ENCODE results near the gene PLEKHM3.

PLEKHM3 gene

GRCh38 chr2:207883002-207883780, 142.1 kb downstream of the PLEKHM3 start:
- DNase-seq, result no peak

GRCh38 chr2:207881902-207882301, 143.4 kb downstream of the PLEKHM3 start:
- no peak for DNase-seq

GRCh38 chr2:207879536-207879935, 145.8 kb downstream of the PLEKHM3 start:
- no peak for DNase-seq

GRCh38 chr2:207876842-207877535, 148.3 kb downstream of the PLEKHM3 start:
- DNase-seq, result no peak

DNA sequence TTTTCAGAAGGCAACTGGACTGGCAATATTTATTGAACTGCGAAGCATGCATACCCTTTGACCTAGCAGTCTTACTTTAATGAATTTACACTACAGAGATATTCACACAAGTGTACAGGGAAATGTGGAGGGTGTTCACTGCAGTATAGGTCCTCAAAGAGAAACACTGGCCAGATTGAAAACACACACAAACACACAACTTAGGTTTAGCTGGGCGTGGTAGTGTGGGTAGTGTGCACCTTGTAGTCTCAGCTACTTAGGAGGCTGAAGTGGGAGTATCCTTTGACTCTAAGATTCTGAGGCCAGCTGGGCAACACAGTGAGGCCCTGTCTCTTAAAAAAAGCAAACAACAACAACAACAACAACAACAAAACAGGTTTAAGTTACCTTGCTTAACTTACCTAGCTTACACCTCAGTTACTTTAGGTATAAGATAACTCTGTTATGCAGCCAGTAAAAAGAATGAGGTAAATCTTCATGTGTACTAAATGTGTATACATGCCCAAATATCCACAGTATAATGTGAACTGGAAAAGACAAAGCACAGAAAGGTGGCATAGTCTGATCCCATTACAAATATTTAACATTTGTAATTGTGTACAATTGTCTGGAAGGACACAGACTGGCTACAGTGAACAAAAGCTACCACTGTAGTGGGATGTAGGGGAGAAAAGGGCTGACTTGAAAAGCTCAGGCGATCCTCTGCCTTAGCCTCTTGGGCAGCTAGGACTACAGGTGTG, 149.7 kb downstream of the PLEKHM3 start:
- DNase-seq, result no peak

DNA sequence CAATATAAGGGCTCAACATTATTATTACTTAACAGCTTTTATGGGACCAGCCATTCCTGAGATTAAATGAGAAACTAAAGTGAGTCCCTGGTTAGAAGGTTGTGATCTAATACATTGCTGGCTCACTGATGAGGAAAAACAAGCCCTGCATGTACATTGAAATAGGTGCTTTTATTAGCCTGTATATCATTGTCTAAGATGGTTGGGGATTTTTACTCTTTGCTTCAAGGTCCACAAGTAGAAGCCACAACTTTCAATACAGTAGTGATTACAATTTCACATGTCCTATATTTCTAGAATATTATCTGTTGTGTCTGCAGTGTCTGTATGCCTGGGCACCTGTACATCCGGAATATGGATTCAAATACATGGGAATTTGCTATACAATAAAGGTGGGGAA, 151.5 kb downstream of the PLEKHM3 start:
- DNase-seq, result no peak

DNA sequence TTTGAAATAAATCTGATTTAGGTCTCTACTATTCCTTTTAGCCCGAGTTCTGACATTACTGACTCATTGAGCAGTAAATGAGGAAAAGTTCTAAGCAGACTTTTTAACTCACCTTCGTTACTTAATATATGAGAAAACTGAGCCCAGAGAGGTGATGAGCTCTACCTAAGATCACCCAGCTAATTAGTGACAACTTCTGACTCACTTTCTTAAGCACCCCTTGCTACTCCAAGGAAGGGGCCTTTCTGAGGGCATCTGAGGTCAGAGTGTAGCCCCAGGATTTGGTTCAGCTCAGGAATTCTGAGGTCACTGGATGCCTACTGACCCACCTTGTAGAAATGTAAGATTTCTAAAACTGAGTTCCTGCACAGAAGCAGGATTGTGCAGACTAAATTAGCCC, 153.4 kb downstream of the PLEKHM3 start:
- no peak for DNase-seq

DNA sequence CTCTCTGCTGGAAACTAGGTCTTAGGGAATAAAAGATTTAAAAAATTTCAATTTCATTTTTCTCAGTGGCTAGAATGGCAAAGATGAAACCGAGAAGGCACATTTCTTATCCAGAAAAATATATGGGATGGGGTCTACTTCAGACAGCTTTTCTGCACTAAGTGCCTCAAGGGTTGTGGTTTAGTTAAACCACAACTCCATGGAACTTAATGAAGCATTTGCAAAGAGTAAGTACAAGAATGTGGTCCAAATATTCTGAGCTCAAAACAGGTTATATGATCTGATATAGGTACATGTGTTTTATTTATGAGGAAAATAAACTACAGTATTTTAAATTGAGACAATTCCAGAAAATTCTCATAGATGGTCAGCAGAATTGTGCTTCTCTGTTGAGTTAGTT, 153.8 kb downstream of the PLEKHM3 start:
- no peak for DNase-seq

GRCh38 chr2:207870814-207871213, 154.5 kb downstream of the PLEKHM3 start:
- DNase-seq, result no peak

GRCh38 chr2:207869784-207870778, 155.2 kb downstream of the PLEKHM3 start:
- no peak for DNase-seq

GRCh38 chr2:207868855-207869596, 156.3 kb downstream of the PLEKHM3 start:
- DNase-seq, result no peak

DNA sequence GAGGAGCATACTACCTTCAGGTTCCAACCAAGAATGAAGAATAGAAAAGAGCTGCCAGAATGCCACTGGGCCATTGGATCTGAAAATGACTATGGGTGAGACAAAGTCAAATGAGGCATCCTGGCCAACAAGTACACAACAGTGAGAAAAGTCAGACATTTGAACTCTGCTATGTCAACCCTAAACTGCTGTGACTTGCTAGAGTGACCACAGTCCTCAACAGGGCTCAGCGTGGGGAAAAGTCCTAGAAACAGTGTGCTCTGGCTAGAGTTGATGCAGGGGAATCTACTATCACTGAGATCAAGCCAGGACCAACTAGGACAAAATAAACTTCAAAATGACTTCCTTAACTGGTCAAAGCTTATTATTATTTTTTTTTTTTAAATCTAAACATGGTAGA, 157.4 kb downstream of the PLEKHM3 start:
- DNase-seq, result no peak

GRCh38 chr2:207867056-207867455, 158.3 kb downstream of the PLEKHM3 start:
- DNase-seq, result no peak

DNA sequence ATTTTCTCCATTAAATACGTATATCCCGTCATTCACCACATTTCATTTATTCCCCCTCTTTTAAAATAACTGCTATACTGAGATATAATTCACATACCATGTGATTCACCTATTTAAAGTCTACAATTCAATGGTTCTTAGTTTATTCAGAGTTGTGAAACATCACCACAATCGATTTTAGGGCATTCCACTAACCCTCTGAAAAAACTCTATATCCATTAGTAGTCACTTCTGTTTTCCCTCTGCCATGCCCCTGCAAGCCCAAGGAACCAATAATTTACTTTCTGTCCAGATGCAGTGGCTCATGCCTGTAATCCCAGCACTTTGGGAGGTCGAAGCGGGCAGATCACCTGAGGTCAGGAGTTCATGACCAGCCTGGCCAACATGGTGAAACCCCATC, 160.1 kb downstream of the PLEKHM3 start:
- DNase-seq, result no peak

- no peak for DNase-seq
These were observed 162.0 kb downstream of the PLEKHM3 start for GRCh38 chr2:207863345-207863744.

- DNase-seq, result no peak
These were observed 163.5 kb downstream of the PLEKHM3 start for GRCh38 chr2:207861789-207862188.

DNA sequence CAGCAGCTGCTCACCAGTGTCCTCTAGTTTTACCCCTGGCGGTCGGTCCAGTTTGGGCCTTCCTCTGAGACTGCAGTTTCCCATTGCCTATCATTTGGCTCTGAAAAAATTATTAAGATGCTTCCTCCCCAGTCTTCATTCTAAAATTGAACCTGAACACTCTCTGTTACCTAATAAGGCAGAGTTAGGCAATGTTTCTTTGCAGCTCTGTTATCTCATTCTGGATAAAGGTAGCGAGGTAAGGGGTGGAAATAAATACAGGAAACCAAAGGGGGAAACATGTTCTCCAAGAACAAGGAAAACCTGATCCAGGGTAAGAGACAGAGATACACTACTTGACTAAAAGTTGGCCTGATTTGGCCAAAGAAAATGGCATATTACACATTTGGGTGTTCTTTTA, 164.6 kb downstream of the PLEKHM3 start:
- no peak for DNase-seq

GRCh38 chr2:207855591-207855990, 169.7 kb downstream of the PLEKHM3 start:
- no peak for DNase-seq

- no peak for DNase-seq
These were observed 170.6 kb downstream of the PLEKHM3 start for GRCh38 chr2:207854484-207855440.

DNA sequence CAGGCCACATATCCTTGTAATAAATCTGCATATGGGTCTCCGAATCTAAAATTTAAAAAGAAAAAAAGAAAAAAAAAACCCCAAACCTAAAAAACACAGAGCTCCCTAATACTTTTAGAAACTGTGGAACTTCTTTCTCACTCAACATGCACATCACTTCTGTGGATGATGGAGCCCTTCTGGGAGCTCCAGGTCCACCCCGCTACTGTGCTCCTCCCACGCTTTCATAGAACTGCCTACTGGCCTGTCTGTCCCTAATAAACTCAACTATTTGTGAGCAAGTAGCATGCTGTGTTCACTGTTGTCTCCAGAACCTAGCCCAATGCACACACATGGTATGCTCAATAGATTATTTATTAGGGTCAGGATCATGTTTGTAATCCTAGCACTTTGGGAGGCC, 172.5 kb downstream of the PLEKHM3 start:
- DNase-seq, result no peak

DNA sequence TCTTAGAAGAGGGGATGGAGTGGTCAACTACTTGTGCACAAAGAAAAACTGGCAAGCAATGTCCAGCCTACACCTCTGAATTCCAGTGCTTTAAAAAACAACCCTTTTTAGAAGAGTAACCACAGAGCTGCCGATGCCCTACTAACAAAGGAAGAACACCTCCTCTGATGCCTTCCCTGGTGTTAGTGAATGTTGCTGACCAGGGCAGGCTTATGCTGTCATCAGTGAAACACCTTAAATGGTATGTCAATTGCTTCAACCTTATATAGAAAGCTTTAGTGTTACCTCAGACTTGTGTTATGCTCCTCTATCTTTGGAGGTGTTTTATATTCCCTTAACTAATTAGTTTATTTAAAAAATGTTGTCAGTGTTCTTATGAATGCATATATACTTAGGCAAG, 175.9 kb downstream of the PLEKHM3 start:
- no peak for DNase-seq
